ENCODE results near the gene ZNF804A.

The ZNF804A gene

DNA sequence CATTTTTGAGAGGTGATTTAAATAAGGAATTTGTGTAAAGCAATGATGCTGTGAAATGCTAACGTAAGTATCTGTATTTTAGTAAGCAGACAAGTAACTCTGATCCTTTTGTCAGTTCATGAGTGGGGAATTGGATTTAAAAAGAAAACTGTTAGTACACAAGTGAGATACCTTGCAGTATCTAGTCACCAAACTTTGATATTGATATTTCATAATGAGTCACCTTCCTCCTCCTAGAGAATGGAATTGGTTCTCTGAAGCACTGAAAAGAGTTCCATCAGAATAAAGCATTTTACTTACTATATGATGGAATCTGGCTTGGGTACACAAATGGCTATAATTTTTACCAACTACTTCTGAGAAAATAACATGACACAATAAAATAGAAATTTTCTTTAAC is 232.2 kb downstream of the ZNF804A start:
- Histone ChIP-seq H3K27me3 (ENCODE audit: control insufficient read depth, low read length) (no peaks in the 10 kb centered on the region), H3F3A (ENCODE audit: control insufficient read depth, insufficient read depth) (no peaks in the 10 kb centered on the region), H3K27ac (ENCODE audit: low read depth, low read length) (no peak overlapping the region), H3K9me3 (ENCODE audit: control insufficient read depth, insufficient read depth, low read length) (no peaks in the 10 kb centered on the region), H3K79me2 (ENCODE audit: control insufficient read depth, low read length) (no peaks in the 10 kb centered on the region), H3K36me3 (ENCODE audit: control insufficient read depth, low read length) (no peaks in the 10 kb centered on the region), H3K4me1 (ENCODE audit: control insufficient read depth, low read length) (no peaks in the 10 kb centered on the region), H3K4me3 (ENCODE audit: low read length) (no peak overlapping the region), H3K9me2 (replicated peaks; ENCODE audit: control insufficient read depth, low read length) (no peaks in the 10 kb centered on the region), H3K4me2 (ENCODE audit: low read length) (no peak overlapping the region), H4K20me1 (ENCODE audit: control insufficient read depth, insufficient read depth, low read depth, low read length) (no peaks in the 10 kb centered on the region)
- TF ChIP-seq EZH2phosphoT487 (IDR thresholded peaks at IDR 0.05; ENCODE audit: borderline replicate concordance, low read length), result no peak
- TF ChIP-seq, protein P1, sequence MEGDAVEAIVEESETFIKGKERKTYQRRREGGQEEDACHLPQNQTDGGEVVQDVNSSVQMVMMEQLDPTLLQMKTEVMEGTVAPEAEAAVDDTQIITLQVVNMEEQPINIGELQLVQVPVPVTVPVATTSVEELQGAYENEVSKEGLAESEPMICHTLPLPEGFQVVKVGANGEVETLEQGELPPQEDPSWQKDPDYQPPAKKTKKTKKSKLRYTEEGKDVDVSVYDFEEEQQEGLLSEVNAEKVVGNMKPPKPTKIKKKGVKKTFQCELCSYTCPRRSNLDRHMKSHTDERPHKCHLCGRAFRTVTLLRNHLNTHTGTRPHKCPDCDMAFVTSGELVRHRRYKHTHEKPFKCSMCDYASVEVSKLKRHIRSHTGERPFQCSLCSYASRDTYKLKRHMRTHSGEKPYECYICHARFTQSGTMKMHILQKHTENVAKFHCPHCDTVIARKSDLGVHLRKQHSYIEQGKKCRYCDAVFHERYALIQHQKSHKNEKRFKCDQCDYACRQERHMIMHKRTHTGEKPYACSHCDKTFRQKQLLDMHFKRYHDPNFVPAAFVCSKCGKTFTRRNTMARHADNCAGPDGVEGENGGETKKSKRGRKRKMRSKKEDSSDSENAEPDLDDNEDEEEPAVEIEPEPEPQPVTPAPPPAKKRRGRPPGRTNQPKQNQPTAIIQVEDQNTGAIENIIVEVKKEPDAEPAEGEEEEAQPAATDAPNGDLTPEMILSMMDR (IDR thresholded peaks at IDR 0.05; ENCODE audit: low read depth, low read length, poor library complexity, severe bottlenecking), result no peak

DNA sequence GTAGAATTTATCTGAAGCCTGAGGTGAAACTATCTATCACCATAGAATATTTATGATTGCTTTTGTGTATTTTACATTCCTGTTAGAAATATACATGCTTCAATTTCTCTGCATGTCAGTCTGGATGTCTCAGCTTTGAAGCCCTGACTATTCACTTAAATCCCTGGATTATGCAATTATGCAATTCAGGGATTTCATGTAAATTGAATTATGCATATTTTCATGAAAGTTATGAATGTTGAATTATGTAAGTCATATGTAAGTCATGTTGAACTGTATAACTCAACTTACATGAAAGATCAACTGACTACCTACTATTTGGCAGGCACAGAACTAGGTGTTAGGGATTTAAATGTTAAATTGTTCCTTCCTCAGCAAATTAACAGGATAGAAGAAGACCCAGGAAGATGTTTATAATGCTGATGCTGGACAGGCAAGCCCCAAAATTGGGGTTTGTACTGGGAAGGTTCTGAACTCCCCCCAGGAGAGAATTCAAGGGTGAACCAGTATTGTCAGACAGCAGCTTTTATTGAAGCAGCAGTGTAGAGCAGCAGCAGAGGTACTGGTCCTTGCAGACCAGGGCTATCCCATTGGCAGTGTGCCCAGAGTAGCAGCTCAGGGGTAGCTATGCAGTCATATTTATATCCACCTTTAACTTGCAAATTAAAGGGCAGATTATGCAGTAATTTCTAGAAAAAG is 236.5 kb downstream of the ZNF804A start:
- Histone ChIP-seq H3K27ac (ENCODE audit: low read depth, low read length) (no peak overlapping the region), H3K4me2 (ENCODE audit: low read length) (no peak overlapping the region), H3K79me2 (ENCODE audit: control insufficient read depth, low read length) (no peaks in the 10 kb centered on the region), H3K27me3 (ENCODE audit: control insufficient read depth, low read length) (no peaks in the 10 kb centered on the region), H3K9me2 (replicated peaks; ENCODE audit: control insufficient read depth, low read length) (no peaks in the 10 kb centered on the region), H3K4me1 (ENCODE audit: control insufficient read depth, low read length) (no peaks in the 10 kb centered on the region), H3K36me3 (ENCODE audit: control insufficient read depth, low read length) (no peaks in the 10 kb centered on the region), H3F3A (ENCODE audit: control insufficient read depth, insufficient read depth) (no peaks in the 10 kb centered on the region), H4K20me1 (ENCODE audit: control insufficient read depth, insufficient read depth, low read depth, low read length) (no peaks in the 10 kb centered on the region), H3K4me3 (ENCODE audit: low read length) (no peak overlapping the region), H3K9me3 (ENCODE audit: control insufficient read depth, insufficient read depth, low read length) (no peaks in the 10 kb centered on the region)
- TF ChIP-seq EZH2phosphoT487 (IDR thresholded peaks at IDR 0.05; ENCODE audit: borderline replicate concordance, low read length), result no peak
- TF ChIP-seq, protein P1 (IDR thresholded peaks at IDR 0.05; ENCODE audit: low read depth, low read length, poor library complexity, severe bottlenecking), result no peak

DNA sequence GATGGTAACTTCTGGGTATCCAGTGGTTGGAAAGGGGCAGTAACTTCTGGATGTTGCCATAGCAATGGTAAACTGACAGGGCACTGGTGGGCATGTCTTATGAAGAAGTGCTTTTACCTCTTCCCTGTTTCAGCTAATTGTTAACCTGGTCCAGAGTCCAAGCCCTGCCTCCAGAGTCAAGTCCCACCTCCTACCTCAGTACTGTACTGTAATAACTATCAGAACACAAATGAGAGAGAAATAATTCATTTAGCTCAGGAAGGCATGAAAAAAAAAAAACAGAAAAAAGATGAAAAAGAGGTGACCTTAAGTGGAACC is 237.0 kb downstream of the ZNF804A start:
- Histone ChIP-seq H3K79me2 (ENCODE audit: control insufficient read depth, low read length) (no peaks in the 10 kb centered on the region), H3F3A (ENCODE audit: control insufficient read depth, insufficient read depth) (no peaks in the 10 kb centered on the region), H3K4me3 (ENCODE audit: low read length) (no peak overlapping the region), H3K27ac (ENCODE audit: low read depth, low read length) (no peak overlapping the region), H3K9me2 (replicated peaks; ENCODE audit: control insufficient read depth, low read length) (no peaks in the 10 kb centered on the region), H3K4me1 (ENCODE audit: control insufficient read depth, low read length) (no peaks in the 10 kb centered on the region), H3K27me3 (ENCODE audit: control insufficient read depth, low read length) (no peaks in the 10 kb centered on the region), H3K36me3 (ENCODE audit: control insufficient read depth, low read length) (no peaks in the 10 kb centered on the region), H3K4me2 (ENCODE audit: low read length) (no peak overlapping the region), H4K20me1 (ENCODE audit: control insufficient read depth, insufficient read depth, low read depth, low read length) (no peaks in the 10 kb centered on the region), H3K9me3 (ENCODE audit: control insufficient read depth, insufficient read depth, low read length) (no peaks in the 10 kb centered on the region)
- TF ChIP-seq, protein P1 (IDR thresholded peaks at IDR 0.05; ENCODE audit: low read depth, low read length, poor library complexity, severe bottlenecking), result no peak
- no peak for TF ChIP-seq EZH2phosphoT487 (IDR thresholded peaks at IDR 0.05; ENCODE audit: borderline replicate concordance, low read length)
